BJ (cell line): ENCODE data around the gene USP37. TPM values are rescaled to one million over a fixed set of nuclear protein-coding genes. Genes with fewer than 3 reads are reported as not detected.

Experiments used
- CTCF ChIA-PET: fragments of 350-600 bp; formaldehyde crosslinking; extraction: SDS; loops from one replicate; lab custom pipeline; 2021; ENCODE audit warnings: antibody characterized with exemption, inconsistent platforms; lab: Yijun Ruan, JAX
- POLR2A ChIA-PET: fragments of 300-600 bp; sonication (Branson Sonifier 250); formaldehyde crosslinking; extraction: SDS; loops from one replicate; lab custom pipeline; 2021; ENCODE audit warnings: antibody characterized with exemption; lab: Charles Lee
- DNase-seq: peaks from one replicate; pipeline ENCODE4 v3.0.0-alpha.2; 2011; ENCODE audit warnings: low read depth
- H3K27me3 ChIP-seq: 2 replicates; pipeline ENCODE4 v1.6.0; 2011; ENCODE audit warnings: low read length; ENCODE audit not compliant: control insufficient read depth, insufficient read depth
- H3K36me3 ChIP-seq: 2 replicates; pipeline ENCODE4 v1.5.1; 2011; ENCODE audit warnings: low read length; ENCODE audit not compliant: control insufficient read depth, insufficient read depth
- H3K4me3 ChIP-seq: 2 replicates; pipeline ENCODE4 v1.5.1; 2011; ENCODE audit warnings: low read depth, mild to moderate bottlenecking, control low read depth, low read length
- polyA plus RNA-seq: library from polyadenylated mRNA; depleted of rRNA; stranded (reverse); fragments of >200 nt; gene quantifications from 2 replicates; pipeline ENCODE4 v1.2.3, GENCODE V29; 2011
- TF ChIP-seq, protein P1 (sequence below): IDR thresholded peaks from 2 replicates; pipeline ENCODE4 v1.5.1; 2011; ENCODE audit warnings: low read depth, mild to moderate bottlenecking, control low read depth, inconsistent platforms, low read length, moderate library complexity; ENCODE audit not compliant: insufficient read depth

USP37 gene
- polyA plus RNA-seq, 1 experiment: 1.9 TPM

DNA sequence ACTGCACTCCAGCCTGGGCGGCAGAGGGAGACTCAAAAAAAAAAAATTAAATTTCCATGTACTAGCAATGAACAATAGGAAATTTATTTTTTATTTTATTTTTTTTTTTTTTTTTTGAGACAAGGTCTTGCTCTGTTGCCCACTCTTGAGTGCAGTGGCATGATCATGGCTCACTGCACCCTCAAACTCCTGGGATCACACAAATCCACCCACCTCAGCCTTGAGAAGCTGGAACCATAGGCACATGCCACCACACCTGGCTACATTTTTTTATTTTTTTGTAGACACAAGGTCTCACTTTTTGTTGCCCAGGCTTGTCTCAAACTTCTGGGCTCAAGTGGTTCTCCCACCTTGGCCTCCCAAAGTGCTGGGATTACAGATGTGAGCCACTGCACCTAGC is 17.4 kb upstream of the USP37 start:
- POLR2A ChIA-PET: no interaction called here
- CTCF ChIA-PET: interaction anchor here (0.6 kb wide), 1 partner anchor 8 kb away, joined by 5 read pairs; no protein-coding TSS in a partner anchor
- no peak for DNase-seq
- Histone ChIP-seq H3K27me3 (no peaks in the 10 kb centered on the region), H3K36me3 (peaks cover 4% of the 10 kb centered on the region), H3K4me3 (no peak overlapping the region)
- TF ChIP-seq, protein P1, sequence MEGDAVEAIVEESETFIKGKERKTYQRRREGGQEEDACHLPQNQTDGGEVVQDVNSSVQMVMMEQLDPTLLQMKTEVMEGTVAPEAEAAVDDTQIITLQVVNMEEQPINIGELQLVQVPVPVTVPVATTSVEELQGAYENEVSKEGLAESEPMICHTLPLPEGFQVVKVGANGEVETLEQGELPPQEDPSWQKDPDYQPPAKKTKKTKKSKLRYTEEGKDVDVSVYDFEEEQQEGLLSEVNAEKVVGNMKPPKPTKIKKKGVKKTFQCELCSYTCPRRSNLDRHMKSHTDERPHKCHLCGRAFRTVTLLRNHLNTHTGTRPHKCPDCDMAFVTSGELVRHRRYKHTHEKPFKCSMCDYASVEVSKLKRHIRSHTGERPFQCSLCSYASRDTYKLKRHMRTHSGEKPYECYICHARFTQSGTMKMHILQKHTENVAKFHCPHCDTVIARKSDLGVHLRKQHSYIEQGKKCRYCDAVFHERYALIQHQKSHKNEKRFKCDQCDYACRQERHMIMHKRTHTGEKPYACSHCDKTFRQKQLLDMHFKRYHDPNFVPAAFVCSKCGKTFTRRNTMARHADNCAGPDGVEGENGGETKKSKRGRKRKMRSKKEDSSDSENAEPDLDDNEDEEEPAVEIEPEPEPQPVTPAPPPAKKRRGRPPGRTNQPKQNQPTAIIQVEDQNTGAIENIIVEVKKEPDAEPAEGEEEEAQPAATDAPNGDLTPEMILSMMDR: no peak

DNA sequence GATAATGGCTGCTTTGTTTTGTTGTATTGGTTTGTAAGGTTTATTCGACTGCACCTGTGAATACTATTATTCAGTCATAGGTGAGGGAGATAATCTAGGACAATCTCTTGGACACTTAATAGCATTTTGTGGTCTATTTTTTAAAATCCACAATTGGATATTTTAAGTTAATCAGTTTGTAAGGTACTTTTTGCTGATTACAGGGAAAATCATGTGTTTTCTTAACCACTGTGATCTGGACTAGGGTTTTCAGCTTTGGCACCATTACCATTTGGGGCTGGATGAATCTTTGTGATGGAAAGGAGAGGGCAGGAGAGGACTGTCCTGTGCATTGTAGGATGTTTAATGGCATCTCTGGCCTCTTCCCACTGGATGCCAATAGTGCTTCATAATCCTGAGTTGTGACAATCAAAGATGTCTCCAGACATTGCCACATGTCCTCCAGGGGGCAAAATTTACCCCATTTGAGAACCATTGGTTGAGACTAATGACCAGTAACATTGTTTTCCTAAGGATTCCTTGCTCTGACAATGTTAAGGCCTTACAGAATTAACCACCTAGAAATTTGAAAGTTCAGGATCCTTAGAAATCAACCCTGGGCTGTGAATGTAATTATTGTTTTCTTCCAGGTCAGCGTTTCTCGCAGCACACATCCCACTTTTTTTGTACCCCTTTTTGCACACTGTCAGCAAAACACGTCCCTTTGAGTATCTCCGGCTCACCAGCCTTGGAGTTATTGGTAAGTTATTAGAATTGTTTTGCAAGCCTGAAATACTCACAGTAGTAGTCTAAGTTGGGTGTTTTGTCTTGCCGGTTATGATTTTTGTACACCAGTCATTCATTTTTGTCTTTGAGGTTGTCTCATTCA is 16.1 kb upstream of the USP37 start:
- DNase-seq: no peak
- H3K27me3 ChIP-seq: no peaks in the 10 kb centered on the region
- H3K36me3 ChIP-seq: peaks cover 4% of the 10 kb centered on the region
- TF ChIP-seq, protein P1: no peak
- no peak overlapping the region for H3K4me3 ChIP-seq
- ChIA-PET CTCF (no interaction called here), POLR2A (no interaction called here)

DNA sequence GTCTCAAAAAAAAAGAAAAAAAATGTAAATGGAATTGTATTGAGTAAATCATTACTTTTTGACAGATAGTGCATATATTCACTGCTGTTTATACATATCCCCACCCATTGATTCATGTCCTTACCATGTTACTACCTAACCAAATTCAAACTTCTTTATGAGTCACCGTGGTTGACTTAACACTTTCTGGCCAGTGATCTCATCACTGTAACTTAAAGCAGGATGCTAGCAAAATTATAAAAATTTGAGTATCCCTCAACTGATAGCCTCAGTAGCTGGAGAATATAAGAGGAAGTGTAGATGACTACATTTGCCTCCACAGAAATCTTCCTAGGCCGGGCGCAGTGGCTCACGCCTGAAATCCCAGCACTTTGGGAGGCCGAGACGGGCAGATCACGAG is 13.9 kb upstream of the USP37 start:
- no peak for DNase-seq
- POLR2A ChIA-PET: no interaction called here
- TF ChIP-seq, protein P1: no peak
- H3K4me3 ChIP-seq: no peak overlapping the region
- peaks cover 4% of the 10 kb centered on the region for H3K36me3 ChIP-seq
- CTCF ChIA-PET: interaction anchor here (1.0 kb wide), 1 partner anchor 16 kb away, joined by 5 read pairs; no protein-coding TSS in a partner anchor
- no peaks in the 10 kb centered on the region for H3K27me3 ChIP-seq

DNA sequence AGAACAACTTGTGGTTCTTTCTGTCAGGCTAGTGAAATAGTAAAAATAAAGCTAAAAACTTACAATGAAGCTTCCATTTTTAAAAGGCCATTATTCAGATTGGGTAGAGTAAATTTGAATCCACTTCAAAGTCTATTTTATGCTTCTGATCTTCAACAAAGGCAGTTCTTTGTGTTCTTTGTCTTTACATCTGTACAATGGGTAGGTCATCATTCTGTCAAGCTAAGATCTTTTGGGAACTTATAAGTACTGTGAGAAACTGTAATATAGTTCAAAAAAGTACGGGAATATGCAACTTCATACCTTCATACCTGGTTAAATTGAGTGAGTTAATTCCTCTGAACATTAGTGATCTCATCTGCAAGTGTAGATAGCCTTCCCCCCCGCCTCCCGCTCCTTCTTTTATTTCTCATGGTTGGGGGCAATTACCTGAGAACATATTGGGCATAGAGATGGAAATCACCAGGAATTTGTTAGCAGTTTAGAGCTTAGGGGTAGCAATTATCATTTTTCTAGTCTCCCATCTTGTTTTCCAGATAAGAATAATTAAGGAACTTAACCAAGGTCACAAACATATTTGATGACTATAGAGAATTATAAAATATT is 10.2 kb upstream of the USP37 start:
- ChIA-PET POLR2A (no interaction called here), CTCF (interaction anchor here (0.9 to 1.0 kb wide), 2 partner anchors 9 to 16 kb away, joined by 3 read pairs; no protein-coding TSS in a partner anchor)
- Histone ChIP-seq H3K4me3 (no peak overlapping the region), H3K36me3 (no peaks in the 10 kb centered on the region; the same call in none of the 2 replicates), H3K27me3 (no peaks in the 10 kb centered on the region)
- TF ChIP-seq, protein P1: no peak
- no peak for DNase-seq

DNA sequence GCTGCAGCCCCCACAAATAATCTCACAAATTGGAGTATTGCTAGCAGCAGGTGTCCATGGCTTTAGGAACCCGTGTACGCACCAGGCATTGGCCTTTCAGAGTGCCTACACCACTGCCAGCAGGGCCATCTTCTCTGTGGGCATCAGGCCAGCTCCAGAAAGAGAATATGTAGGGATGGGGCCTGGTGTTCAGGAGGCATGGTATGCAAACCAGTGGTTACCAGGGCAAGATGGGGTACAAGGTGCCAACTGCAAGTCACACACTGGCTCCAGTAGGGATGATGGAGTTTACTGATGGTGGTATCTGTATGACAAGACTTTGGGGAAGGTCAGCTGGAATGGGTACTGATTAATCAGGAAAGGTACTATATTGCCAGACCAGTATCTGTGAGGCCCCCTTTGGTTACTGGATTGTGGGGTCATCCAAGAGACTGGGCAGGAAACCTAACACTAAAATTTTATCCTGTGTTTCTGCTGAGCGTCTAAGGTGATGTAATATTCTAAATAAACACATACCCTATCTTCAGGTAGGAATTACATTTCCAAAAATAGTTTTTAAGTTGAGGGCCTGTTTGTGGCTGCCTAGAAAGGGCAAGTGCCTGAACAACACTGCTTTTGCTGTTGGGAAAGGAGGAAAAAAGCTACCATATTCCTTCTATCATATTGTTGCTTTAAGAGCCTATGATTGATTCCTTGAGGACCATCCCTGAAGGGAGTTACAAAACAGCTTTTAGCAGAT is 9.5 kb upstream of the USP37 start:
- no peak for DNase-seq
- H3K27me3 ChIP-seq: no peaks in the 10 kb centered on the region
- TF ChIP-seq, protein P1: no peak
- ChIA-PET CTCF (interaction anchor here (0.6 to 1.0 kb wide), 3 partner anchors 8 to 15 kb away, joined by 3 to 5 read pairs (median 3); no protein-coding TSS in a partner anchor), POLR2A (no interaction called here)
- no peaks in the 10 kb centered on the region; the same call in 1 of the 2 replicates for H3K36me3 ChIP-seq
- H3K4me3 ChIP-seq: no peak overlapping the region
